ENCODE measurements around the gene IL25.

IL25 gene

GRCh38 chr14:23407516-23408306 is 35.1 kb downstream of the IL25 start, which contains the start of gene MYH6:
MYH6 (minus strand) TSS chr14:23408273; CDS start chr14:23407223, 1,050 bp downstream.
- Histone ChIP-seq H3K9me3 (ENCODE audit: insufficient read depth, low read length) (no peaks in the 10 kb centered on the region), H4K20me1 (ENCODE audit: low read depth, low read length) (no peaks in the 10 kb centered on the region), H3K79me2 (ENCODE audit: insufficient read depth, low read length) (no peaks in the 10 kb centered on the region), H3K4me2 (ENCODE audit: low read depth, low read length, poor library complexity, severe bottlenecking) (no peak within 1 kb of the TSS), H3K27me3 (ENCODE audit: low read length) (no peaks in the 10 kb centered on the region), H3K9me2 (replicated peaks; ENCODE audit: insufficient read depth, low read length) (no peaks in the 10 kb centered on the region), H3F3A (ENCODE audit: insufficient read depth) (no peaks in the 10 kb centered on the region), H3K9ac (ENCODE audit: low read length) (no peak within 1 kb of the TSS), H2AFZ (ENCODE audit: low read depth, low read length, severe bottlenecking) (no peak within 1 kb of the TSS), H3K4me3 (ENCODE audit: insufficient read depth, low read length, poor library complexity, severe bottlenecking) (no peak within 1 kb of the TSS), H3K27ac (ENCODE audit: low read depth, low read length) (no peak within 1 kb of the TSS), H3K36me3 (ENCODE audit: low read length) (no peaks in the 10 kb centered on the region)
- TF ChIP-seq EZH2phosphoT487 (conservative IDR thresholded peaks at IDR 0.05; ENCODE audit: low read length): no peak
- TF ChIP-seq, protein P1, sequence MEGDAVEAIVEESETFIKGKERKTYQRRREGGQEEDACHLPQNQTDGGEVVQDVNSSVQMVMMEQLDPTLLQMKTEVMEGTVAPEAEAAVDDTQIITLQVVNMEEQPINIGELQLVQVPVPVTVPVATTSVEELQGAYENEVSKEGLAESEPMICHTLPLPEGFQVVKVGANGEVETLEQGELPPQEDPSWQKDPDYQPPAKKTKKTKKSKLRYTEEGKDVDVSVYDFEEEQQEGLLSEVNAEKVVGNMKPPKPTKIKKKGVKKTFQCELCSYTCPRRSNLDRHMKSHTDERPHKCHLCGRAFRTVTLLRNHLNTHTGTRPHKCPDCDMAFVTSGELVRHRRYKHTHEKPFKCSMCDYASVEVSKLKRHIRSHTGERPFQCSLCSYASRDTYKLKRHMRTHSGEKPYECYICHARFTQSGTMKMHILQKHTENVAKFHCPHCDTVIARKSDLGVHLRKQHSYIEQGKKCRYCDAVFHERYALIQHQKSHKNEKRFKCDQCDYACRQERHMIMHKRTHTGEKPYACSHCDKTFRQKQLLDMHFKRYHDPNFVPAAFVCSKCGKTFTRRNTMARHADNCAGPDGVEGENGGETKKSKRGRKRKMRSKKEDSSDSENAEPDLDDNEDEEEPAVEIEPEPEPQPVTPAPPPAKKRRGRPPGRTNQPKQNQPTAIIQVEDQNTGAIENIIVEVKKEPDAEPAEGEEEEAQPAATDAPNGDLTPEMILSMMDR (IDR thresholded peaks at IDR 0.05; ENCODE audit: insufficient read depth, low read length, poor library complexity, severe bottlenecking): no peak

- no peaks in the 10 kb centered on the region for H3K79me2 ChIP-seq (ENCODE audit: insufficient read depth, low read length)
- no peak overlapping the region for H3K9ac ChIP-seq (ENCODE audit: low read length)
- H3K36me3 ChIP-seq (ENCODE audit: low read length): no peaks in the 10 kb centered on the region
- H3K4me2 ChIP-seq (ENCODE audit: low read depth, low read length, poor library complexity, severe bottlenecking): no peak overlapping the region
- H3K9me2 ChIP-seq (replicated peaks; ENCODE audit: insufficient read depth, low read length): no peaks in the 10 kb centered on the region
- no peak overlapping the region for H3K27ac ChIP-seq (ENCODE audit: low read depth, low read length)
- H2AFZ ChIP-seq (ENCODE audit: low read depth, low read length, severe bottlenecking): no peak overlapping the region
- H3K27me3 ChIP-seq (ENCODE audit: low read length): no peaks in the 10 kb centered on the region
- H4K20me1 ChIP-seq (ENCODE audit: low read depth, low read length): no peaks in the 10 kb centered on the region
- H3K9me3 ChIP-seq (ENCODE audit: insufficient read depth, low read length): no peaks in the 10 kb centered on the region
- H3K4me3 ChIP-seq (ENCODE audit: insufficient read depth, low read length, poor library complexity, severe bottlenecking): no peak overlapping the region
- TF ChIP-seq EZH2phosphoT487 (conservative IDR thresholded peaks at IDR 0.05; ENCODE audit: low read length): no peak
- TF ChIP-seq, protein P1 (IDR thresholded peaks at IDR 0.05; ENCODE audit: insufficient read depth, low read length, poor library complexity, severe bottlenecking): no peak
- no peaks in the 10 kb centered on the region for H3F3A ChIP-seq (ENCODE audit: insufficient read depth)
These were observed 35.7 kb downstream of the IL25 start for GRCh38 chr14:23408307-23408630.

GRCh38 chr14:23409475-23409874 is 36.9 kb downstream of the IL25 start:
- no peak overlapping the region for H3K27ac ChIP-seq (ENCODE audit: low read depth, low read length)
- H4K20me1 ChIP-seq (ENCODE audit: low read depth, low read length): no peaks in the 10 kb centered on the region
- TF ChIP-seq EZH2phosphoT487 (conservative IDR thresholded peaks at IDR 0.05; ENCODE audit: low read length): no peak
- TF ChIP-seq, protein P1 (IDR thresholded peaks at IDR 0.05; ENCODE audit: insufficient read depth, low read length, poor library complexity, severe bottlenecking): no peak
- no peak overlapping the region for H2AFZ ChIP-seq (ENCODE audit: low read depth, low read length, severe bottlenecking)
- no peaks in the 10 kb centered on the region for H3K79me2 ChIP-seq (ENCODE audit: insufficient read depth, low read length)
- H3K27me3 ChIP-seq (ENCODE audit: low read length): no peaks in the 10 kb centered on the region
- H3K9me2 ChIP-seq (replicated peaks; ENCODE audit: insufficient read depth, low read length): no peaks in the 10 kb centered on the region
- no peaks in the 10 kb centered on the region for H3F3A ChIP-seq (ENCODE audit: insufficient read depth)
- H3K4me3 ChIP-seq (ENCODE audit: insufficient read depth, low read length, poor library complexity, severe bottlenecking): no peak overlapping the region
- H3K4me2 ChIP-seq (ENCODE audit: low read depth, low read length, poor library complexity, severe bottlenecking): no peak overlapping the region
- no peaks in the 10 kb centered on the region for H3K36me3 ChIP-seq (ENCODE audit: low read length)
- H3K9me3 ChIP-seq (ENCODE audit: insufficient read depth, low read length): no peaks in the 10 kb centered on the region
- no peak overlapping the region for H3K9ac ChIP-seq (ENCODE audit: low read length)
